Breast epithelium (tissue), 4 donors: ENCODE results near the gene CTTN. TPM values are rescaled to one million over a fixed set of nuclear protein-coding genes. Genes with fewer than 3 reads are reported as not detected.
"Not testable (repeated sequence)": the region's sequence is repeated elsewhere in the genome, so short reads cannot be mapped to it uniquely, and the experiment has no call there.

ENCODE experiments used
- DNase-seq, 2 donors: peaks; one replicate each; pipeline ENCODE4 v3.0.0-alpha.2; 2019; ENCODE audit warnings: low spot score in 2 of 2
- H3K27ac ChIP-seq, 2 donors: fragments of 200-600 bp; sonication (generic) in 1 of 2; one replicate each; pipeline ENCODE4 v1.5.1; 2016 to 2019; ENCODE audit warnings: mild to moderate bottlenecking in 1 of 2
- H3K27me3 ChIP-seq, 2 donors: fragments of 200-600 bp; sonication (generic) in 1 of 2; one replicate each; pipeline versions ENCODE4 v1.5.1 to v1.6.0; 2017 to 2019; ENCODE audit warnings: control low read depth in 1 of 2, mild to moderate bottlenecking in 1 of 2
- H3K36me3 ChIP-seq: fragments of 200-600 bp; one replicate; pipeline ENCODE4 v1.5.1; 2019
- H3K4me1 ChIP-seq, 2 donors: fragments of 200-600 bp; sonication (generic); one replicate each; pipeline ENCODE4 v1.5.1; 2016 to 2019; ENCODE audit warnings: control low read depth in 1 of 2
- H3K4me3 ChIP-seq, 3 donors: fragments of 200-600 bp; sonication (generic); 1 replicate in 2 of 3; 2 replicates in 1 of 3; pipeline ENCODE4 v1.5.1; 2016 to 2019; ENCODE audit warnings: mild to moderate bottlenecking in 3 of 3, moderate library complexity in 2 of 3
- H3K9me3 ChIP-seq, 2 donors: fragments of 200-600 bp; sonication (generic) in 1 of 2; one replicate each; pipeline ENCODE4 v1.5.1; 2016 to 2019; ENCODE audit warnings: control low read depth in 1 of 2
- CTCF ChIP-seq, 3 donors: fragments of 450-650 bp; IDR thresholded peaks; one replicate each; pipeline ENCODE4 v1.5.1; 2016 to 2017; ENCODE audit warnings: antibody characterized with exemption in 3 of 3, mild to moderate bottlenecking in 3 of 3, moderate library complexity in 3 of 3
- POLR2A ChIP-seq: fragments of 450-650 bp; IDR thresholded peaks from one replicate; pipeline ENCODE4 v1.6.1; 2016; ENCODE audit warnings: antibody characterized with exemption, mild to moderate bottlenecking, moderate library complexity
- POLR2AphosphoS5 ChIP-seq, 3 donors: sonication (generic); formaldehyde crosslinking; IDR thresholded peaks; one replicate each; pipeline ENCODE4 v1.6.1; 2017; ENCODE audit warnings: antibody characterized with exemption in 3 of 3
- intact Hi-C: fragments of 100-400 bp; cut with DNase I; formaldehyde crosslinking; loops from one replicate; pipeline ENCODE4 v1.15.1; 2023; ENCODE audit warnings: low total_unique reads
- total RNA-seq, 3 donors: library from RNA; depleted of rRNA; stranded (reverse); fragments of >200 nt; gene quantifications; one replicate each; pipeline ENCODE4 v1.1.0, GENCODE V29; 2016

CTTN gene
- total RNA-seq, 3 donors from 2014 or later, result 283 to 306 (median 285) TPM

GRCh38 chr11:70443773-70444030 lies 45.4 kb downstream of the CTTN start:
- intact Hi-C loops, result no loop called here
- Histone ChIP-seq H3K4me3 (no peak overlapping the region), H3K4me1 (no peaks in the 10 kb centered on the region), H3K27me3 (no peaks in the 10 kb centered on the region), H3K27ac (no peak overlapping the region), H3K9me3 (peaks cover 1 to 2% of the 10 kb centered on the region in 2 donors), H3K36me3 (no peaks in the 10 kb centered on the region)
- no peak for DNase-seq
- TF ChIP-seq CTCF (IDR thresholded peaks at IDR 0.05), result no peak
- no peak for TF ChIP-seq POLR2A
- no peak for TF ChIP-seq POLR2AphosphoS5 (IDR thresholded peaks at IDR 0.05)

- TF ChIP-seq POLR2AphosphoS5 (IDR thresholded peaks at IDR 0.05) (no peak), POLR2A (no peak), CTCF (IDR thresholded peaks at IDR 0.05) (no peak)
- Histone ChIP-seq H3K4me3 (no peak overlapping the region), H3K27ac (no peak overlapping the region), H3K4me1 (no peaks in the 10 kb centered on the region), H3K36me3 (no peaks in the 10 kb centered on the region), H3K9me3 (peaks cover 13 to 15% of the 10 kb centered on the region in 2 donors), H3K27me3 (no peaks in the 10 kb centered on the region)
- intact Hi-C loops, result no loop called here
- no peak for DNase-seq
Observed at GRCh38 chr11:70445091-70445490, 46.8 kb downstream of the CTTN start.

GRCh38 chr11:70445605-70446004 lies 47.3 kb downstream of the CTTN start:
- no peak for DNase-seq
- no peak overlapping the region for H3K27ac ChIP-seq
- H3K36me3 ChIP-seq, result no peaks in the 10 kb centered on the region
- intact Hi-C loops, result no loop called here
- TF ChIP-seq POLR2AphosphoS5 (IDR thresholded peaks at IDR 0.05) (no peak), POLR2A (no peak), CTCF (IDR thresholded peaks at IDR 0.05) (no peak)
- no peaks in the 10 kb centered on the region for H3K4me1 ChIP-seq
- H3K4me3 ChIP-seq, result no peak overlapping the region
- H3K27me3 ChIP-seq, result no peaks in the 10 kb centered on the region
- H3K9me3 ChIP-seq, result peaks cover 13 to 16% of the 10 kb centered on the region in 2 donors

- DNase-seq, result no peak
- Histone ChIP-seq H3K27ac (no peak overlapping the region), H3K27me3 (no peaks in the 10 kb centered on the region), H3K9me3 (peaks cover 16 to 17% of the 10 kb centered on the region in 2 donors), H3K4me1 (no peaks in the 10 kb centered on the region), H3K4me3 (no peak overlapping the region), H3K36me3 (no peaks in the 10 kb centered on the region)
- no peak for TF ChIP-seq POLR2AphosphoS5 (IDR thresholded peaks at IDR 0.05)
- TF ChIP-seq CTCF (IDR thresholded peaks at IDR 0.05), result no peak
- no peak for TF ChIP-seq POLR2A
- intact Hi-C loops, result no loop called here
Observed at GRCh38 chr11:70448983-70449567, 50.7 kb downstream of the CTTN start.

- TF ChIP-seq CTCF (IDR thresholded peaks at IDR 0.05) (no peak), POLR2A (no peak), POLR2AphosphoS5 (IDR thresholded peaks at IDR 0.05) (no peak)
- H3K4me3 ChIP-seq, result no peak overlapping the region
- H3K9me3 ChIP-seq, result peaks cover 9 to 11% of the 10 kb centered on the region in 2 donors
- H3K27ac ChIP-seq, result no peak overlapping the region
- no peaks in the 10 kb centered on the region for H3K4me1 ChIP-seq
- no peaks in the 10 kb centered on the region for H3K27me3 ChIP-seq
- H3K36me3 ChIP-seq, result no peaks in the 10 kb centered on the region
- intact Hi-C loops, result no loop called here
- no peak for DNase-seq
Observed at GRCh38 chr11:70454197-70454767, 56.0 kb downstream of the CTTN start.

- H3K27ac ChIP-seq, H3K36me3 ChIP-seq, H3K4me1 ChIP-seq, H3K4me3 ChIP-seq, intact Hi-C loops, DNase-seq, H3K9me3 ChIP-seq, H3K27me3 ChIP-seq: not testable (repeated sequence)
Observed at GRCh38 chr11:70454811-70455210, 56.5 kb downstream of the CTTN start.
